GM10266 (cell line): Measurements from ENCODE around the gene TEK.

ENCODE experiments used
- DNase-seq: peaks from one replicate; pipeline ENCODE4 v3.0.0; 2012; ENCODE audit errors: extremely low spot score
- TF ChIP-seq, protein P1 (sequence below): IDR thresholded peaks from 2 replicates; pipeline ENCODE4 v1.5.1; 2012; ENCODE audit warnings: mild to moderate bottlenecking, low read depth; ENCODE audit not compliant: control insufficient read depth, insufficient read depth; ENCODE audit errors: missing control alignments

TEK gene

DNA sequence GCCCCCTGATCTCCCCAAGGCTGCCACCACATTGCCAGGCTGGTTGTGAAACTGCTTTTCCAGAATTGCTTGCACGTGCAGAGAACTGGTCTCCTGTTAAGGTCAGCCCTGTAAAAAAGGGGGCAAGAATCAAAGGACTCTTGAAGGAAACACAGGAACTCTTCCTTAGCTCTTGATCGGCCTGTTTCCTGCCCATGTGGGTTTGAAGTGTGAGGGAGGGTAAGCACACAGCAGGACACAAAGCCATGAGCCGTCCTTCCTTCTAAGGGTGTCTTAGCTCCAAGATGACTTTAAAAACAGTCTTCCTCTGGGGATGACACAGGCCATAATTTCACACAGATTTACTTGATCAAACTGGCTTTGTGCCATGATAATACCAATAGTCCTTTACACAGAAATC, 36.1 kb downstream of the TEK start:
- TF ChIP-seq, protein P1, sequence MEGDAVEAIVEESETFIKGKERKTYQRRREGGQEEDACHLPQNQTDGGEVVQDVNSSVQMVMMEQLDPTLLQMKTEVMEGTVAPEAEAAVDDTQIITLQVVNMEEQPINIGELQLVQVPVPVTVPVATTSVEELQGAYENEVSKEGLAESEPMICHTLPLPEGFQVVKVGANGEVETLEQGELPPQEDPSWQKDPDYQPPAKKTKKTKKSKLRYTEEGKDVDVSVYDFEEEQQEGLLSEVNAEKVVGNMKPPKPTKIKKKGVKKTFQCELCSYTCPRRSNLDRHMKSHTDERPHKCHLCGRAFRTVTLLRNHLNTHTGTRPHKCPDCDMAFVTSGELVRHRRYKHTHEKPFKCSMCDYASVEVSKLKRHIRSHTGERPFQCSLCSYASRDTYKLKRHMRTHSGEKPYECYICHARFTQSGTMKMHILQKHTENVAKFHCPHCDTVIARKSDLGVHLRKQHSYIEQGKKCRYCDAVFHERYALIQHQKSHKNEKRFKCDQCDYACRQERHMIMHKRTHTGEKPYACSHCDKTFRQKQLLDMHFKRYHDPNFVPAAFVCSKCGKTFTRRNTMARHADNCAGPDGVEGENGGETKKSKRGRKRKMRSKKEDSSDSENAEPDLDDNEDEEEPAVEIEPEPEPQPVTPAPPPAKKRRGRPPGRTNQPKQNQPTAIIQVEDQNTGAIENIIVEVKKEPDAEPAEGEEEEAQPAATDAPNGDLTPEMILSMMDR = no peak
- DNase-seq = no peak

GRCh38 chr9:27149651-27150050, 40.6 kb downstream of the TEK start:
- TF ChIP-seq, protein P1 = no peak
- no peak for DNase-seq

DNA sequence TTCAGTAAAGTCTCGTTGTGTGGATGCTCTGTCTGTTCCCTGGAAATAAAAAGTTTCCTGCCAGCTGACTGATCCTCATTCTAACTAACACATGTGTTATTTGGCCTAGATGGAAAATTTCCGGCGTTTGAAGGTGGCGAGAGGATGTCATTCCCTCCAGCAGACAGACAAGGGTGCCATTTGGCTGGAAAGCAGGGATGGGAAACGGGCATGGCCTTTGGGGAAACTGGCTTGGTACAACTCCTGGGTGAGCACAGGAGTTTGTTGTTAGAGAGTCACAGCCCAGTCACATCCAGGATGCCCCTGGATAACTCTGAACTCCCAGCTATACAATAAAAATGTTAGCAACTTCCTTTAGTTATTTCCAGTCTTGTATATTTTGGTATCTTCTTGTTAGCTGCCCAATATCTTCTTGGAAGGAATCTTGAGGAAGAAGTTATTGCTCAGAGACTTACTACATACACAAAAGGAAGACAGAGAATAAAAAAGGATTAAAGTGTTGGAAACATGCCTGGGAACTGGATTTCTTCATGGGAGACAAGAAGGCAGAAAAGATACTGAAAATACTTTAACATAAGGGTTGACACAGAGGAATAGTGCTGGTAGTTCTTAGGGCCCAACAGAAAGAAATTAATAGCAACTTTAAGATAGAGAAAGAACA, 41.9 kb downstream of the TEK start:
- DNase-seq = no peak

DNA sequence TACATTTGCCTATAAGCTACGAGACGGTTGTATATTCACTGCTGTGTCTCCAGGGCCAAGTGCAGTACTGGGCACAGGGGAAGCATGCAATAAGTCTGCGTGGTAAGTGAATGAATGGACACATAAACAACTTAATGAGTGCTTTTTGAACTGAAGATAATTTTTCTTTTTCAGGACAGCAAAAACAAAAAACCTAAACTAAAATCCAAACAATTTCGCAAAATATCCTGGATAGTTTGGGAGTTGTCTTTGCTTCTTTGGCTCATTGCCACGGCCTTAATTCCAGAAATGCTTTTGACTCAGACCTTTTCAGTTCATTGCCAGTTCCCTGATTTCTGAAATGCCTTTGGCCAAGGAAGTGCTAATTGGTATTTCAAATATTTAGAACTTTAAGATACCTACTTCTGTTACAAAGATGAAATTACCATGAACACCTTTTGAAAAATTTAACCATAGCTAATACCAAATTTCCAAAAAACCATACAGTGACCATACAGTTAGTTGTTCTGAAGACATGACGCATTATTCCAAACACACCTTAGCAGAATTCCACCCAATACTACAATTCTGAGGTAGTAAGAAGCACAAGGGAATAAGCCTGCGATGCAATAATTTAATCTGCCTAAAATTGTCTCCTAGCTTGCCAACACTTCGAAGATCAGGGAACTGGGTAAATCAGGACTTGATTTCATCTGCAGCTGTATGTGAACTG, 42.8 kb downstream of the TEK start:
- TF ChIP-seq, protein P1 = no peak
- no peak for DNase-seq

More for the DNA sequence above, 41.9 kb downstream of the TEK start:
- TF ChIP-seq, protein P1 = no peak

DNA sequence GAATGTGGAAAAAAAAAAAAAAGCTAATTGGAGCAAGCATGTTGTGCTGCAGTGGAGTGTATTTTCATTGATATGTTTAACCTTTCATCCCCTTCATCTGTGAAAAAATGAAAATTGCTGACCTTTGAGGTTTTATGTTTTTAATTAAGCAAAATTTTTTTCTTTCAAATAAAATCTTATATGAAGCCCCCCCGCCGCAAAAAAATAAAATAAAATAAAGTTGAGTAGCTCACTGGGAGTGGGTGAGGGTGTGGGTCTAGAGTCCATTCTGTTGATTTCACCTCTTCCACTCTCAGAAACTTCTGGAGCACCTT, 43.3 kb downstream of the TEK start:
- TF ChIP-seq, protein P1 = no peak

DNA sequence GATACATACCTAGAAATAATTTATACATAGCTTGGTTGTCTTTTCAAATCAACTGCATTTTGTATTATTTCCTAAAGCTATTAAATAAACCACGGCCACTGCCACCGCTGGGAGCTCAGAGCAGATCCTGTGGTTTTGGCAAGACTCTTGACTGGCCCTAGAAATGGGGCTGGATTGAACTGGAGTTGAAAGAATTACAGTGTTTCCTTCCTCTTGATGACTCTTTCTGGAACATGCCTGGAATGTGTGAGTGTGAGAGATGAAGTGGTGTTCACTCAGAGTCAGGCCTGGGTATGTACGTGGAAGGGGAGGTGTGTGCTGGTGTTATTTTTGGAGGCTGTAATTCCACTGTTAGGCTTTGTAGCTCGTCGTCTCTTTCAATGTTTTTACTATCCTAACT, 45.9 kb downstream of the TEK start:
- no peak for DNase-seq
- TF ChIP-seq, protein P1 = no peak

More for the DNA sequence above, 43.3 kb downstream of the TEK start:
- no peak for DNase-seq

DNA sequence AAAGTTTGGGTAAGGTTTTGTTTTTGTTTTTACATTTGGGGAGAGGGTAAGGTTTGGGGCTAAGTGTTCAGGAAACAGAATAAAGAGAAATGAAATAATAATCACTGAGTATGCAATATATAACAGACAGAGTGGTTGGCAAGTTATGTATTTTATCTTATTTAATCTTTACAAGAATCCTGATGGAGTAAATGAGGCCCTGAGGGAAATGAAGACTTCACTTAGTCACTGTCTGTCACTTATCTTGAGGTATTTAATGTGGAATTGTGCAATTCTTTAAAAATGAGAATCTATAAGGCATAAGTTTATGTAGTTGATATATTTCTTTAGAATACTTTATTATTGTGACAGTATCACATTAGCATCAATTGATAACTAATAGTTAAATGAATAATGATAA, 48.1 kb downstream of the TEK start:
- DNase-seq = no peak
- TF ChIP-seq, protein P1 = no peak
